OCI-LY3 (cell line): ENCODE data around the gene TEC.

Source experiments
- H2AFZ ChIP-seq: fragments of 200-600, 300-600 bp; shearing (Covaris generic); 2 replicates; pipeline ENCODE4 v1.6.0; 2014; ENCODE audit warnings: antibody characterized with exemption, low read depth, low read length
- H3K27ac ChIP-seq: fragments of 200-600, 300-600 bp; sonication (generic); 2 replicates; pipeline ENCODE4 v1.5.1; 2014; ENCODE audit warnings: mild to moderate bottlenecking, low read length, moderate library complexity, mixed read lengths
- H3K27me3 ChIP-seq: fragments of 200-600, 300-600 bp; sonication (generic); 2 replicates; pipeline ENCODE4 v1.6.1; 2014; ENCODE audit warnings: low read depth, low read length, mixed read lengths
- H3K36me3 ChIP-seq: fragments of 200-600, 300-600 bp; sonication (generic); replicated peaks from 2 replicates; pipeline ENCODE3; 2014; ENCODE audit warnings: low read depth, low read length, mixed read lengths
- H3K4me1 ChIP-seq: fragments of 300-600, 200-600 bp; sonication (generic); 2 replicates; pipeline ENCODE4 v1.6.1; 2014; ENCODE audit warnings: low read length, mixed read lengths
- H3K4me2 ChIP-seq: fragments of 200-600, 300-600 bp; sonication (generic); 2 replicates; pipeline ENCODE4 v1.6.1; 2014; ENCODE audit warnings: low read length, mixed read lengths
- H3K4me3 ChIP-seq: fragments of 300-600, 200-600 bp; sonication (generic); 2 replicates; pipeline ENCODE4 v1.5.1; 2014; ENCODE audit warnings: antibody characterized with exemption, mild to moderate bottlenecking, low read length, moderate library complexity
- H3K79me2 ChIP-seq: fragments of 300-600, 200-600 bp; shearing (Covaris generic); 2 replicates; pipeline ENCODE4 v1.6.1; 2014; ENCODE audit warnings: mild to moderate bottlenecking, low read length, mixed read lengths
- H3K9ac ChIP-seq: fragments of 300-600, 200-600 bp; shearing (Covaris generic); 2 replicates; pipeline ENCODE4 v1.6.0; 2014; ENCODE audit warnings: mild to moderate bottlenecking, low read length, moderate library complexity
- H3K9me3 ChIP-seq: fragments of 200-600, 300-600 bp; shearing (Covaris generic); 2 replicates; pipeline ENCODE4 v1.6.1; 2014; ENCODE audit warnings: low read length, mixed read lengths; ENCODE audit not compliant: insufficient read depth
- H4K20me1 ChIP-seq: fragments of 200-600, 300-600 bp; sonication (generic); 2 replicates; pipeline ENCODE4 v1.6.1; 2016; ENCODE audit warnings: low read length, mixed read lengths; ENCODE audit not compliant: insufficient read depth
- CTCF ChIP-seq: fragments of 200-600, 300-600 bp; sonication (generic); IDR thresholded peaks from 2 replicates; pipeline ENCODE4 v1.5.1; 2014; ENCODE audit warnings: antibody characterized with exemption, low read length, low read depth
- EZH2phosphoT487 ChIP-seq: fragments of 200-600 bp; shearing (Covaris generic); IDR thresholded peaks from 2 replicates; pipeline ENCODE4 v1.6.1; 2018; ENCODE audit warnings: antibody characterized with exemption, mixed run types, low read depth

Gene TEC

GRCh38 chr4:48118081-48118480 lies 151.6 kb downstream of the TEC start:
- no peaks in the 10 kb centered on the region for H3K9me3 ChIP-seq
- no peaks in the 10 kb centered on the region for H4K20me1 ChIP-seq
- H3K4me3 ChIP-seq: no peak overlapping the region
- TF ChIP-seq EZH2phosphoT487: no peak
- no peak for TF ChIP-seq CTCF
- H3K4me1 ChIP-seq: no peaks in the 10 kb centered on the region
- H2AFZ ChIP-seq: no peak overlapping the region
- H3K9ac ChIP-seq: no peak overlapping the region
- H3K4me2 ChIP-seq: no peak overlapping the region
- no peak overlapping the region for H3K27ac ChIP-seq
- H3K79me2 ChIP-seq: no peaks in the 10 kb centered on the region
- H3K36me3 ChIP-seq: no peaks in the 10 kb centered on the region
- H3K27me3 ChIP-seq: no peaks in the 10 kb centered on the region

GRCh38 chr4:48116582-48116981 lies 153.1 kb downstream of the TEC start:
- Histone ChIP-seq H2AFZ (no peak overlapping the region), H3K36me3 (no peaks in the 10 kb centered on the region), H3K4me3 (no peak overlapping the region), H3K79me2 (no peaks in the 10 kb centered on the region), H3K4me1 (no peaks in the 10 kb centered on the region), H3K4me2 (no peak overlapping the region), H3K27ac (no peak overlapping the region), H3K27me3 (no peaks in the 10 kb centered on the region), H3K9ac (no peak overlapping the region), H3K9me3 (no peaks in the 10 kb centered on the region), H4K20me1 (no peaks in the 10 kb centered on the region)
- no peak for TF ChIP-seq CTCF
- TF ChIP-seq EZH2phosphoT487: no peak

- no peak for TF ChIP-seq EZH2phosphoT487
- H3K36me3 ChIP-seq: no peaks in the 10 kb centered on the region
Measured at GRCh38 chr4:48114412-48114811, 155.2 kb downstream of the TEC start.

GRCh38 chr4:48112017-48112667 lies 157.5 kb downstream of the TEC start:
- H3K79me2 ChIP-seq: no peaks in the 10 kb centered on the region
- no peak overlapping the region for H3K9ac ChIP-seq
- H3K27me3 ChIP-seq: no peaks in the 10 kb centered on the region
- no peak overlapping the region for H3K27ac ChIP-seq
- H4K20me1 ChIP-seq: no peaks in the 10 kb centered on the region
- H2AFZ ChIP-seq: no peak overlapping the region
- H3K4me1 ChIP-seq: peaks cover 4% of the 10 kb centered on the region; the same call in 1 of the 2 replicates
- no peaks in the 10 kb centered on the region for H3K9me3 ChIP-seq
- H3K36me3 ChIP-seq: no peaks in the 10 kb centered on the region
- H3K4me2 ChIP-seq: no peak overlapping the region
- TF ChIP-seq CTCF (no peak), EZH2phosphoT487 (no peak)
- H3K4me3 ChIP-seq: no peak overlapping the region

More at GRCh38 chr4:48114412-48114811, 155.2 kb downstream of the TEC start:
- H2AFZ ChIP-seq: no peak overlapping the region
- H3K4me1 ChIP-seq: peaks cover 2% of the 10 kb centered on the region; the same call in 1 of the 2 replicates
- H3K4me3 ChIP-seq: no peak overlapping the region
- H3K9ac ChIP-seq: no peak overlapping the region
- H3K27me3 ChIP-seq: no peaks in the 10 kb centered on the region
- no peaks in the 10 kb centered on the region for H4K20me1 ChIP-seq
- no peak overlapping the region for H3K27ac ChIP-seq
- H3K79me2 ChIP-seq: no peaks in the 10 kb centered on the region
- H3K9me3 ChIP-seq: no peaks in the 10 kb centered on the region
- no peak overlapping the region for H3K4me2 ChIP-seq
